K562 (cell line): ENCODE data around the gene SLC34A3. TPM values are rescaled to one million over a fixed set of nuclear protein-coding genes. Genes with fewer than 3 reads are reported as not detected.

ENCODE experiments used
- ASH1L ChIP-seq: fragments of 450-650 bp; IDR thresholded peaks from 2 replicates; pipeline ENCODE4 v1.6.1; 2018; ENCODE audit warnings: borderline replicate concordance, mild to moderate bottlenecking, low read depth; ENCODE audit not compliant: partially characterized antibody
- CCAR2 ChIP-seq: fragments of 200-400 bp; formaldehyde crosslinking; IDR thresholded peaks from 2 replicates; pipeline ENCODE4 v1.6.1; 2017; ENCODE audit warnings: mild to moderate bottlenecking, low read depth, low read length
- DNMT1 ChIP-seq: fragments of 450-650 bp; IDR thresholded peaks from 2 replicates; pipeline ENCODE4 v1.6.1; 2016; ENCODE audit warnings: antibody characterized with exemption, mild to moderate bottlenecking
- E2F6 ChIP-seq, 2 experiments: IDR thresholded peaks; 2 replicates each; pipeline ENCODE4 v1.6.1; 2011; ENCODE audit warnings: borderline replicate concordance in 1 of 2, control low read depth in 1 of 2, low read depth in 1 of 2, low read length in 1 of 2, mild to moderate bottlenecking in 1 of 2, mixed read lengths in 1 of 2, moderate library complexity in 1 of 2; ENCODE audit not compliant: insufficient read depth in 1 of 2, insufficient read length in 1 of 2, poor library complexity in 1 of 2, severe bottlenecking in 1 of 2; ENCODE audit errors: extremely low read depth in 1 of 2
- E4F1 ChIP-seq: fragments of 250-450 bp; sonication (Bioruptor Pico); IDR thresholded peaks from 2 replicates; pipeline ENCODE4 v1.5.0; 2021; ENCODE audit warnings: mild to moderate bottlenecking, borderline replicate concordance
- ELF1 ChIP-seq: fragments of 200-800 bp; sonication (Bioruptor generic); IDR thresholded peaks from 2 replicates; pipeline ENCODE4 v1.6.1; 2016; ENCODE audit warnings: missing genetic modification characterization, missing compliant biosample characterization
- ETV1 ChIP-seq: fragments of 450-650 bp; conservative IDR thresholded peaks from 2 replicates; pipeline ENCODE4 v1.6.1; 2016; ENCODE audit warnings: missing genetic modification characterization, control low read depth, low read depth, missing compliant biosample characterization
- IRF2 ChIP-seq: sonication (generic); formaldehyde crosslinking; IDR thresholded peaks from 2 replicates; pipeline ENCODE4 v1.8.1; 2022; ENCODE audit warnings: mild to moderate bottlenecking, missing genetic modification reagents
- KLF6 ChIP-seq: fragments of 250-450 bp; sonication (Bioruptor Pico); IDR thresholded peaks from 2 replicates; pipeline ENCODE4 v1.4.0; 2020; ENCODE audit warnings: mild to moderate bottlenecking, moderate library complexity, borderline replicate concordance
- MEF2D ChIP-seq: conservative IDR thresholded peaks from 2 replicates; pipeline ENCODE4 v1.6.1; 2016; ENCODE audit warnings: low read depth, missing genetic modification characterization, missing compliant biosample characterization
- PCBP1 ChIP-seq: fragments of 200-400 bp; formaldehyde crosslinking; IDR thresholded peaks from 2 replicates; pipeline ENCODE4 v1.6.1; 2018; ENCODE audit warnings: mild to moderate bottlenecking, low read depth, low read length; ENCODE audit not compliant: poor library complexity, severe bottlenecking
- RBM34 ChIP-seq: fragments of 200-400 bp; formaldehyde crosslinking; IDR thresholded peaks from 2 replicates; pipeline ENCODE4 v1.6.1; 2018; ENCODE audit warnings: low read length, borderline replicate concordance; ENCODE audit not compliant: insufficient read depth
- SNRNP70 ChIP-seq: fragments of 200-400 bp; formaldehyde crosslinking; optimal IDR thresholded peaks from 2 replicates; pipeline ENCODE3; 2017; ENCODE audit warnings: low read depth, low read length
- SPI1 ChIP-seq: IDR thresholded peaks from 2 replicates; pipeline ENCODE4 v1.6.1; 2011; ENCODE audit warnings: low read depth, low read length, control low read depth, borderline replicate concordance
- TEAD1 ChIP-seq, 2 experiments: fragments of 450-650 bp in 1 of 2; sonication (generic) in 1 of 2; formaldehyde crosslinking; IDR thresholded peaks; 2 replicates each; pipeline versions ENCODE4 v1.4.0 to v1.8.0; 2020 to 2022; ENCODE audit warnings: mild to moderate bottlenecking in 2 of 2, missing genetic modification reagents in 1 of 2
- UBTF ChIP-seq, 2 experiments: IDR thresholded peaks; 2 replicates each; pipeline ENCODE4 v1.6.1; 2012; ENCODE audit warnings: improper control_type of control experiment in 2 of 2, low read depth in 2 of 2, low read length in 2 of 2, borderline replicate concordance in 1 of 2
- ZFP36 ChIP-seq: fragments of 150-350 bp; IDR thresholded peaks from 2 replicates; pipeline ENCODE4 v1.6.1; 2018; ENCODE audit warnings: low read length, low read depth; ENCODE audit not compliant: partially characterized antibody
- ZNF639 ChIP-seq, 2 experiments: fragments of 200-800 bp in 1 of 2; sonication (Bioruptor generic) in 1 of 2; sonication (generic) in 1 of 2; formaldehyde crosslinking in 1 of 2; IDR thresholded peaks in 1 of 2; conservative IDR thresholded peaks in 1 of 2; 2 replicates each; pipeline versions ENCODE4 v1.5.0 to v1.6.1; 2016 to 2020; ENCODE audit warnings: missing compliant biosample characterization in 1 of 2, missing genetic modification characterization in 1 of 2, missing genetic modification reagents in 1 of 2
- polyA plus RNA-seq, 8 experiments: library from polyadenylated mRNA; depleted of rRNA in 4 of 8; stranded (reverse) in 5 of 8; unstranded in 3 of 8; fragments of >200 nt; fragmentation: Nextera tagmentation in 2 of 8; fragmentation: Illumina TruSeq in 1 of 8; extraction: Ambion mirVana in 2 of 8; extraction: Trizol in 1 of 8; gene quantifications; 2 replicates each; pipeline versions ENCODE4 v1.2.1 to v1.2.3, GENCODE V29; 2011 to 2014; ENCODE audit warnings: inconsistent platforms in 1 of 8, missing spikeins in 1 of 8
- total RNA-seq, 7 experiments: library from RNA; depleted of rRNA in 6 of 7; stranded (reverse); fragments of >200 nt in 6 of 7; fragmentation: Illumina TruSeq in 2 of 7; extraction: Trizol in 2 of 7; gene quantifications; 2 replicates each; pipeline versions ENCODE4 v1.2.1 to v1.2.3, GENCODE V29; 2011 to 2021; ENCODE audit warnings: low replicate concordance in 1 of 7

The SLC34A3 gene
- total and polyA plus RNA-seq, 9 of the 15 experiments (the other 6 are each of a cell fraction or from before 2014, with no cell fraction given) = not detected

- TF ChIP-seq ZNF639 (CRISPR knock-in tag; conservative IDR thresholded peaks at IDR 0.05 in 1 of 2, IDR thresholded peaks at IDR 0.05 in 1 of 2) (peak in 1 of 2 experiments; percentile 22; a peak in 1 of 4 replicates), KLF6 (no peak), E2F6 (IDR thresholded peaks at IDR 0.05; ENCODE audit: borderline replicate concordance in 1 of 2, extremely low read depth in 1 of 2, insufficient read depth in 1 of 2, insufficient read length in 1 of 2, low read depth in 1 of 2, low read length in 1 of 2, poor library complexity in 1 of 2, severe bottlenecking in 1 of 2) (peak in 1 of 2 experiments; percentile 38), ETV1 (0 out of 2 replicates have a peak, but pooled peaks have one; percentile 19), E4F1 (CRISPR knock-in tag) (no peak), CCAR2 (no peak), PCBP1 (peak; percentile 39), ELF1 (tag) (0 out of 2 replicates have a peak, but pooled peaks have one; percentile 8), SPI1 (peak; percentile 83), IRF2 (CRISPR knock-in tag) (no peak), RBM34 (no peak), SNRNP70 (no peak), ZFP36 (peak; percentile 90), TEAD1 (CRISPR knock-in tag; IDR thresholded peaks at IDR 0.05) (no peak), DNMT1 (no peak), ASH1L (no peak), UBTF (IDR thresholded peaks at IDR 0.05; ENCODE audit: borderline replicate concordance in 1 of 2, low read depth in 2 of 2, low read length in 2 of 2) (peak in 1 of 2 experiments; percentile 54; a peak in 1 of 4 replicates), MEF2D (tag) (no peak)
These were observed 47.5 kb downstream of the SLC34A3 start (continued) for GRCh38 chr9:137278061-137278701.
